GM21381 (cell line): ENCODE data around the gene SPATA20.

Source experiments
- ATAC-seq: cut with Tn5 transposase; IDR thresholded peaks from one replicate; pipeline ENCODE4 v1.9.1; 2021; ENCODE audit warnings: mild to moderate bottlenecking, moderate library complexity; ENCODE audit not compliant: unreplicated experiment

Gene SPATA20

GRCh38 chr17:50547035-50547735 lies at the start of gene SPATA20:
Gene SPATA20 (plus strand): TSS chr17:50547174. CDS start chr17:50547209, 35 bp downstream.
- peak; percentile 69 for ATAC-seq

GRCh38 chr17:50498021-50498874 lies 48.7 kb upstream of the SPATA20 start:
- ATAC-seq, result no peak

GRCh38 chr17:50499270-50499669 lies 47.7 kb upstream of the SPATA20 start:
- no peak for ATAC-seq

GRCh38 chr17:50499721-50500120 lies 47.3 kb upstream of the SPATA20 start:
- ATAC-seq, result no peak

- no peak for ATAC-seq
Observed at GRCh38 chr17:50501054-50501453, 45.9 kb upstream of the SPATA20 start.

- no peak for ATAC-seq
Observed at GRCh38 chr17:50502301-50502990, 44.5 kb upstream of the SPATA20 start.

GRCh38 chr17:50505591-50506130 lies 41.3 kb upstream of the SPATA20 start:
- no peak for ATAC-seq

- ATAC-seq, result no peak
Observed at GRCh38 chr17:50506298-50506697, 40.7 kb upstream of the SPATA20 start.

- no peak for ATAC-seq
Observed at GRCh38 chr17:50507871-50508572, 39.0 kb upstream of the SPATA20 start, which contains the start of gene MYCBPAP. Gene MYCBPAP (plus strand): TSS chr17:50508439. CDS start chr17:50508675, 236 bp downstream.

GRCh38 chr17:50508573-50509460 lies 38.2 kb upstream of the SPATA20 start:
- no peak for ATAC-seq

- peak; percentile 68 for ATAC-seq
Observed at GRCh38 chr17:50511058-50511457, 35.9 kb upstream of the SPATA20 start.

GRCh38 chr17:50513495-50513894 lies 33.5 kb upstream of the SPATA20 start:
- ATAC-seq, result no peak

GRCh38 chr17:50514388-50514787 lies 32.6 kb upstream of the SPATA20 start:
- no peak for ATAC-seq

- ATAC-seq, result no peak
Observed at GRCh38 chr17:50514936-50515702, 31.9 kb upstream of the SPATA20 start.

GRCh38 chr17:50517011-50517410 lies 30.0 kb upstream of the SPATA20 start:
- no peak for ATAC-seq

- ATAC-seq, result no peak
Observed at GRCh38 chr17:50517504-50518383, 29.2 kb upstream of the SPATA20 start.

- no peak for ATAC-seq
Observed at GRCh38 chr17:50518384-50519023, 28.5 kb upstream of the SPATA20 start.
